ENCODE data around the gene CDIP1.

Gene CDIP1

GRCh38 chr16:4495766-4496165 is 42.8 kb downstream of the CDIP1 start:
- no peak overlapping the region for H3K27ac ChIP-seq (ENCODE audit: low read depth, low read length)
- H3K23ac ChIP-seq (ENCODE audit: low read length) = no peak overlapping the region
- DNase-seq = peak; percentile 56 to 82
- H3K4ac ChIP-seq (ENCODE audit: low read depth, low read length) = no peak overlapping the region
- H2BK12ac ChIP-seq (ENCODE audit: low read length) = no peak overlapping the region
- no peak overlapping the region for H3K14ac ChIP-seq (ENCODE audit: low read length)
- no peak overlapping the region for H3K4me3 ChIP-seq (ENCODE audit: low read depth, low read length)
- WGBS (ENCODE audit: extremely low coverage, insufficient coverage, insufficient read length) = no CpG with 5 or more reads among the region's 2 CpGs
- H4K8ac ChIP-seq (ENCODE audit: low read depth, low read length) = no peak overlapping the region
- no peaks in the 10 kb centered on the region for H3K36me3 ChIP-seq (ENCODE audit: control insufficient read depth in 1 of 2, insufficient read depth in 2 of 2, low read length in 2 of 2)
- no peak overlapping the region for H3K18ac ChIP-seq (ENCODE audit: low read length)
- no peaks in the 10 kb centered on the region for H3K79me2 ChIP-seq (ENCODE audit: control insufficient read depth, insufficient read depth, low read length, poor library complexity)
- H3K4me1 ChIP-seq (ENCODE audit: control insufficient read depth in 1 of 2, insufficient read depth in 2 of 2, low read length in 2 of 2) = peaks cover 10 to 23% of the 10 kb centered on the region in 2 experiments
- H3K4me2 ChIP-seq (ENCODE audit: low read length) = no peak overlapping the region
- H3K9ac ChIP-seq (ENCODE audit: low read length) = no peak overlapping the region
- H2BK120ac ChIP-seq (ENCODE audit: insufficient read depth, low read length, poor library complexity) = no peak overlapping the region
- H2AFZ ChIP-seq (ENCODE audit: insufficient read depth, low read length, poor library complexity) = no peak overlapping the region
- H4K91ac ChIP-seq (ENCODE audit: low read depth, low read length) = no peak overlapping the region
- H3K9me3 ChIP-seq (ENCODE audit: insufficient read depth, low read depth, low read length) = no peaks in the 10 kb centered on the region
- H4K12ac ChIP-seq (ENCODE audit: low read depth, low read length) = no peak overlapping the region
- no peak overlapping the region for H2AK5ac ChIP-seq (ENCODE audit: low read length)
- H3K79me1 ChIP-seq (ENCODE audit: low read length) = no peaks in the 10 kb centered on the region
- no peaks in the 10 kb centered on the region for H3K27me3 ChIP-seq (ENCODE audit: insufficient read depth, low read length)
- H2BK5ac ChIP-seq (ENCODE audit: low read depth, low read length, poor library complexity) = no peak overlapping the region

GRCh38 chr16:4494746-4495490 is 43.7 kb downstream of the CDIP1 start:
- no peak overlapping the region for H3K27ac ChIP-seq (ENCODE audit: low read depth, low read length)
- H2BK120ac ChIP-seq (ENCODE audit: insufficient read depth, low read length, poor library complexity) = no peak overlapping the region

GRCh38 chr16:4491898-4492297 is 46.7 kb downstream of the CDIP1 start:
- no peaks in the 10 kb centered on the region for H3K36me3 ChIP-seq (ENCODE audit: control insufficient read depth in 1 of 2, insufficient read depth in 2 of 2, low read length in 2 of 2)
- WGBS (ENCODE audit: extremely low coverage, insufficient coverage, insufficient read length) = no CpG with 5 or more reads among the region's 4 CpGs

More at GRCh38 chr16:4494746-4495490, 43.7 kb downstream of the CDIP1 start:
- H3K79me2 ChIP-seq (ENCODE audit: control insufficient read depth, insufficient read depth, low read length, poor library complexity) = no peaks in the 10 kb centered on the region
- H3K36me3 ChIP-seq (ENCODE audit: control insufficient read depth in 1 of 2, insufficient read depth in 2 of 2, low read length in 2 of 2) = no peaks in the 10 kb centered on the region
- WGBS (ENCODE audit: extremely low coverage, insufficient coverage, insufficient read length) = no CpG with 5 or more reads among the region's 6 CpGs
- H4K12ac ChIP-seq (ENCODE audit: low read depth, low read length) = no peak overlapping the region
- peaks cover 5 to 17% of the 10 kb centered on the region in 2 experiments for H3K4me1 ChIP-seq (ENCODE audit: control insufficient read depth in 1 of 2, insufficient read depth in 2 of 2, low read length in 2 of 2)
- H3K27me3 ChIP-seq (ENCODE audit: insufficient read depth, low read length) = no peaks in the 10 kb centered on the region
- no peak overlapping the region for H3K23ac ChIP-seq (ENCODE audit: low read length)
- H2AK5ac ChIP-seq (ENCODE audit: low read length) = no peak overlapping the region
- H4K91ac ChIP-seq (ENCODE audit: low read depth, low read length) = no peak overlapping the region
- H2AFZ ChIP-seq (ENCODE audit: insufficient read depth, low read length, poor library complexity) = no peak overlapping the region
- H3K18ac ChIP-seq (ENCODE audit: low read length) = no peak overlapping the region
- peak; percentile 73 to 87 for DNase-seq
- H3K4me3 ChIP-seq (ENCODE audit: low read depth, low read length) = no peak overlapping the region
- no peak overlapping the region for H3K4ac ChIP-seq (ENCODE audit: low read depth, low read length)
- no peaks in the 10 kb centered on the region for H3K79me1 ChIP-seq (ENCODE audit: low read length)
- no peak overlapping the region for H3K9ac ChIP-seq (ENCODE audit: low read length)
- no peak overlapping the region for H3K4me2 ChIP-seq (ENCODE audit: low read length)
- H3K9me3 ChIP-seq (ENCODE audit: insufficient read depth, low read depth, low read length) = no peaks in the 10 kb centered on the region
- H2BK12ac ChIP-seq (ENCODE audit: low read length) = no peak overlapping the region
- no peak overlapping the region for H2BK5ac ChIP-seq (ENCODE audit: low read depth, low read length, poor library complexity)
- no peak overlapping the region for H4K8ac ChIP-seq (ENCODE audit: low read depth, low read length)
- H3K14ac ChIP-seq (ENCODE audit: low read length) = no peak overlapping the region

GRCh38 chr16:4489030-4489429 is 49.5 kb downstream of the CDIP1 start:
- H3K4me3 ChIP-seq (ENCODE audit: low read depth, low read length) = no peak overlapping the region
- H3K27ac ChIP-seq (ENCODE audit: low read depth, low read length) = no peak overlapping the region
- H2AFZ ChIP-seq (ENCODE audit: insufficient read depth, low read length, poor library complexity) = no peak overlapping the region
- no peak overlapping the region for H3K18ac ChIP-seq (ENCODE audit: low read length)
- WGBS (ENCODE audit: extremely low coverage, insufficient coverage, insufficient read length) = no CpG with 5 or more reads among the region's 5 CpGs
- H4K12ac ChIP-seq (ENCODE audit: low read depth, low read length) = no peak overlapping the region
- H2BK12ac ChIP-seq (ENCODE audit: low read length) = no peak overlapping the region
- H3K27me3 ChIP-seq (ENCODE audit: insufficient read depth, low read length) = no peaks in the 10 kb centered on the region
- H2AK5ac ChIP-seq (ENCODE audit: low read length) = no peak overlapping the region
- no peak overlapping the region for H3K9ac ChIP-seq (ENCODE audit: low read length)
- no peak overlapping the region for H3K4me2 ChIP-seq (ENCODE audit: low read length)
- no peaks in the 10 kb centered on the region for H3K79me1 ChIP-seq (ENCODE audit: low read length)
- H2BK120ac ChIP-seq (ENCODE audit: insufficient read depth, low read length, poor library complexity) = no peak overlapping the region
- H4K91ac ChIP-seq (ENCODE audit: low read depth, low read length) = no peak overlapping the region
- H2BK5ac ChIP-seq (ENCODE audit: low read depth, low read length, poor library complexity) = no peak overlapping the region
- H3K79me2 ChIP-seq (ENCODE audit: control insufficient read depth, insufficient read depth, low read length, poor library complexity) = no peaks in the 10 kb centered on the region
- H3K36me3 ChIP-seq (ENCODE audit: control insufficient read depth in 1 of 2, insufficient read depth in 2 of 2, low read length in 2 of 2) = peaks cover 0 to 1% of the 10 kb centered on the region in 2 experiments
- peak in 1 of 2 donors; percentile 67 for DNase-seq
- H3K14ac ChIP-seq (ENCODE audit: low read length) = no peak overlapping the region
- H3K9me3 ChIP-seq (ENCODE audit: insufficient read depth, low read depth, low read length) = no peaks in the 10 kb centered on the region
- no peak overlapping the region for H4K8ac ChIP-seq (ENCODE audit: low read depth, low read length)
- H3K4ac ChIP-seq (ENCODE audit: low read depth, low read length) = no peak overlapping the region
- H3K4me1 ChIP-seq (ENCODE audit: control insufficient read depth in 1 of 2, insufficient read depth in 2 of 2, low read length in 2 of 2) = no peaks in the 10 kb centered on the region
- H3K23ac ChIP-seq (ENCODE audit: low read length) = no peak overlapping the region

More at GRCh38 chr16:4491898-4492297, 46.7 kb downstream of the CDIP1 start:
- Histone ChIP-seq H4K12ac (ENCODE audit: low read depth, low read length) (no peak overlapping the region), H3K9me3 (ENCODE audit: insufficient read depth, low read depth, low read length) (no peaks in the 10 kb centered on the region), H3K23ac (ENCODE audit: low read length) (no peak overlapping the region), H2BK5ac (ENCODE audit: low read depth, low read length, poor library complexity) (no peak overlapping the region), H3K79me2 (ENCODE audit: control insufficient read depth, insufficient read depth, low read length, poor library complexity) (no peaks in the 10 kb centered on the region), H2BK12ac (ENCODE audit: low read length) (no peak overlapping the region), H2AK5ac (ENCODE audit: low read length) (no peak overlapping the region), H3K14ac (ENCODE audit: low read length) (no peak overlapping the region), H3K18ac (ENCODE audit: low read length) (no peak overlapping the region), H2BK120ac (ENCODE audit: insufficient read depth, low read length, poor library complexity) (no peak overlapping the region), H3K4ac (ENCODE audit: low read depth, low read length) (no peak overlapping the region), H3K27ac (ENCODE audit: low read depth, low read length) (no peak overlapping the region), H3K27me3 (ENCODE audit: insufficient read depth, low read length) (no peaks in the 10 kb centered on the region), H3K4me1 (ENCODE audit: control insufficient read depth in 1 of 2, insufficient read depth in 2 of 2, low read length in 2 of 2) (peaks cover 2 to 11% of the 10 kb centered on the region in 2 experiments), H2AFZ (ENCODE audit: insufficient read depth, low read length, poor library complexity) (no peak overlapping the region), H4K8ac (ENCODE audit: low read depth, low read length) (no peak overlapping the region), H3K9ac (ENCODE audit: low read length) (no peak overlapping the region), H3K4me3 (ENCODE audit: low read depth, low read length) (no peak overlapping the region), H3K4me2 (ENCODE audit: low read length) (no peak overlapping the region), H4K91ac (ENCODE audit: low read depth, low read length) (no peak overlapping the region), H3K79me1 (ENCODE audit: low read length) (no peaks in the 10 kb centered on the region)
- DNase-seq = no peak
